GM19395 (cell line): ENCODE data around the gene CNDP1.

Source experiments
- ATAC-seq: cut with Tn5 transposase; IDR thresholded peaks from one replicate; pipeline ENCODE4 v1.9.1; 2021; ENCODE audit warnings: mild to moderate bottlenecking, moderate library complexity; ENCODE audit not compliant: unreplicated experiment

CNDP1 gene

GRCh38 chr18:74574916-74575315, 40.6 kb downstream of the CNDP1 start:
- ATAC-seq, result no peak

- no peak for ATAC-seq
Measured at GRCh38 chr18:74577019-74577418, 42.7 kb downstream of the CNDP1 start.

- no peak for ATAC-seq
Measured at GRCh38 chr18:74579496-74580065, 45.3 kb downstream of the CNDP1 start.

GRCh38 chr18:74582642-74583041, 48.3 kb downstream of the CNDP1 start:
- no peak for ATAC-seq

- ATAC-seq, result no peak
Measured at GRCh38 chr18:74587441-74587840, 53.1 kb downstream of the CNDP1 start.

GRCh38 chr18:74589021-74589420, 54.7 kb downstream of the CNDP1 start:
- ATAC-seq, result no peak

- ATAC-seq, result no peak
Measured at GRCh38 chr18:74589811-74590210, 55.5 kb downstream of the CNDP1 start.

GRCh38 chr18:74590671-74591070, 56.4 kb downstream of the CNDP1 start:
- ATAC-seq, result no peak

- no peak for ATAC-seq
Measured at GRCh38 chr18:74595431-74595830, 61.1 kb downstream of the CNDP1 start.

GRCh38 chr18:74597034-74597661, 62.8 kb downstream of the CNDP1 start:
- ATAC-seq, result peak; percentile 44

- peak; percentile 77 for ATAC-seq
Measured at GRCh38 chr18:74597662-74598349, 63.5 kb downstream of the CNDP1 start, which contains the start of gene ZNF407. Gene ZNF407, plus strand, starts transcription at chr18:74597870. Its CDS starts 33,150 bp downstream, at chr18:74631020.

GRCh38 chr18:74598350-74599001, 64.2 kb downstream of the CNDP1 start:
- ATAC-seq, result peak; percentile 59

GRCh38 chr18:74604361-74604760, 70.1 kb downstream of the CNDP1 start:
- no peak for ATAC-seq

GRCh38 chr18:74604774-74605173, 70.5 kb downstream of the CNDP1 start:
- no peak for ATAC-seq

- no peak for ATAC-seq
Measured at GRCh38 chr18:74608681-74609080, 74.4 kb downstream of the CNDP1 start.

- ATAC-seq, result no peak
Measured at GRCh38 chr18:74609535-74609934, 75.2 kb downstream of the CNDP1 start.

- ATAC-seq, result no peak
Measured at GRCh38 chr18:74610051-74610615, 75.8 kb downstream of the CNDP1 start.

- ATAC-seq, result no peak
Measured at GRCh38 chr18:74610860-74611259, 76.6 kb downstream of the CNDP1 start.

- ATAC-seq, result no peak
Measured at GRCh38 chr18:74611765-74612164, 77.5 kb downstream of the CNDP1 start.

GRCh38 chr18:74613381-74613780, 79.1 kb downstream of the CNDP1 start:
- no peak for ATAC-seq

- ATAC-seq, result no peak
Measured at GRCh38 chr18:74616494-74616893, 82.2 kb downstream of the CNDP1 start.
